ENCODE measurements around the gene MICAL3.

MICAL3 gene

DNA sequence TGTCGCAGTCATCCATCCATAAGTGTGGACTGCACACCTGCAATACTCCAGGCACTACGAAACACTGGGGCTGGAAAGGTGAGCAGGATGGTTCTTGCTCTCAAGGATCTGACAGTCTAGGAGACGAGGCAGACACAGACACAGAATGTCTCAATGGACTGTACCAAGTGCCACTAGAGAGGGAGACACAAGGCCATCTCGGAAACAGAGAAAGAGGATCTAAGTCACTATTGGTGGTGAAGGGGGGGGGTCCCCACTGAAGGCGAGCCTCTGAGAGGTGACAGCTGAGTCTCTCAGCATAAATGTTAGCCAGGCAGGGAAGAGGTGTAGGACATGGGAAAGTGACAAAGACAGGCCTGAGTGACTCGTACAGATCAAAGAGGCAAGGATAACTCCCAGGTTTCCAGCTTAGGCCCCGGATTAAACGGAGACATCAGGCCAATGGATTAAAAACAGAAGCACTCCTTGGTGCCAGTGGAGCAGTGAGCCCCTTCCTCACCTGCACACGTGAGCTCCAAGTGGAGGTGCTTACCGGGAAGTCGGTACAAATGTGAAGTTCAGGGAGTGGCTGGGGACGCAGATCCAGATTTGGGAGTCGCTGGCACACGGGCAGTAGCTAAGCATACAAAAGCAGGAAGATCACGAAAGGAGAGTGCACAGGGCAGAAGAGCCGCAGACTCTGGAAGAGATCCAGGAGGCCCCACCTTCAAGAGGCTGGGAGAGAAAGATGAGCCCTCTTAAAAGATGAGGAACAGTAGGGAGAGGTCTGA, 117.2 kb downstream of the MICAL3 start:
- DNase-seq: no peak

DNA sequence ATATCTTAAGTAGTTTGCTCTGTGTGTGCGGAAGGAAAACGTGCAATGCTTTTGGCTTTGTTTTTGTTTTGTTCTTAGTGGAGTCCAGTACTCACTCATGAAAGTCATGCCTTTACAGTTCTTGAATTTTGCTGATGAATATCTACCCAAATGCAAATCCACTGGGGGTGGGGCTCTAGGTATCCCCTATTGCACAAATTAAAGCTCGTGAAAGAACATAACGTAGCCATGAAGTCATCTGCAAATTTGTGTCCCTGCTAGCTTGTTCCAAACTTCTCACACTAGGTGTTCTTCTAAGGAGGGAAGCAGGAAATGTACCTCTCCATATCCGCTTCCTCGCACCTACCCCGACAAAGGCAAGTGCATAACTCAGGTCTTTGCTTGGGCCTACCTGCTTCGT, 118.9 kb downstream of the MICAL3 start:
- DNase-seq: no peak

DNA sequence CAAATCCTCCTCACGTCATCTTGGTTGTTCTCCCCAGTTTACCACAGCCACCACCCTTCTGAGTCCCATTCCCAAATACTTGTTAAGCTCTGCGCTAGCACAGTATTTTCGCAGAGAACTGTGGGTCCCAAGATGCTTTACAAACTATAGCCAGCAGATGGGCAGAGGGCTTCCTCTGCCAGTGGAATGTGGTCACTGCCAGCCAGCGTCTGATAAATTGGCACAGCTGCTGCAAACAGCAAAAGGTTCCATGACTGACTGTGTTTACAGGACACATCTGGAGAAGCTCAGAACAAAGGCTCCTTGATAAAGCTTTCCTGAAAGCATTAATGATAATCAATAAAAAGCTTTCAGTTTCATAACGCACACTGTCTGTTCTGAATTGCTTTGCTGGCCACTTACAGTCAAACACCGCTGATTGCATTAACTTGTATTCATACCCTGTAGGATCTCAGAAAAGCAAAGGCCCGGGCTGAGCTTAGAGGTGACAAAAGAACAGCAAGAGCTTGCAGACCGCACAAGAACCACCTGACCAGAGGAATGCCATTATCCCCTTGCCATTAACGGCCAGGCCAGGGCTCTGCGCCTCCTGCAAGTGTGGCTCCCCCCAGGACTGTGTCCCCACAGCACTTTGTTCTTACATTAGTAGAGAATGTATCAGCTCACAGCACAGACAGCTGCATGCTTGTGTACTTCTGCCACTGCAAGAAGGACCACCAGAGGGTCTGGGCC, 120.6 kb downstream of the MICAL3 start:
- no peak for DNase-seq

DNA sequence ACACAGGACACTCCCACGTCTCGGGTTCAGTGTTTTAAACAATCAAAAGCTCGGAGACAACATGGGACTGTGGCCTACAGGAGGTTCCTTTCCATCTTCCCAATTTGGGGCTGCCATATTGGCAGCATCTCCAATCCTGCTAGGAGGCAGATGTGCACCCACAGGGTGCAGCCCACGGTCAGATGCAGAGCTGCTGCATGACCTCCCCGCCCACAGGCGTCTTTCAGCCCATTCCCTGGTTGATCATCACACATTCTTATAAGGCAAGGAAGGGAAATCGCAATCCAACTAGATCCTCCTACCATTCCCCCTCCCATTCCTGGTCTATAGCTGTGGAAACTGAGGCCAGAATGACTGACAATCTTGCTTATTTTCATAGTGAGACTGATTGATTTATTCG, 121.4 kb downstream of the MICAL3 start:
- DNase-seq: no peak

DNA sequence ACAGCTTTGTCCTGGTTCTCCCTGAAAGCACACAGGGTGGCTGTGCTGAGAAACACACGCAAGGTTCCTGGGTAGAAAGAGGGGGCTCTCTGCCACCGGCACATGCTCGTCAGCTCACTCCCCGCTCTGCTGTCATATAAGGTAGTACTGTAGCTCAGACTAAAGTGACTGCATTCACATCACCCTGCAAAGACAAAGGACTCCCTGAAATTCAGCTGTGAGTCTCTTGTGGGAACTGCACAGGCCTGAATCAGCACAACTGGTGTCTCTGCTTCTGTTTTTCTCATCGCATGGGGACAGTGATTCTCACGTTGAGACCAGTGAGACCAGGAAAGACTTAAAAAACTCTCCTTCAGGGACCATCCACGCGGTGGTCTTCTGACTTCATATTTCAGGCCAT, 126.0 kb downstream of the MICAL3 start:
- no peak for DNase-seq

DNA sequence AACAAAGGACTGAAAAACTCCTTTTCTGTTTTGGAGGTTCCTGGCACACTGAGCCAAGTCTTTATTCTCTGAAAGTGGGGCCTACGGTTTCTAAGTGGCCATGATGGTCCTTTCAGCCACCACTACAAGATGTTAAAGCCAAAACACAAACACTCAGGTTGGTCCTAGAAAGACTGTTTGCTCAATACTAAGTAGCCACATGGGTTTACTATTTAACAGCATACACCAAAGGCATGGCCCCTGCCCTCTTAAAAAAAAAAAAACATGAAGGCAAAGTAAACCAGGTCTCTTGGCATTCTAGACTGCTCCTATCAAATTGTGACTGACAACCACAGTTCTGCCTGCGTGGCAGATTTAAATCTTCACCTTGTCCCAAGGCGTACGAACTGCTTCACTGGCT, 126.5 kb downstream of the MICAL3 start:
- no peak for DNase-seq

DNA sequence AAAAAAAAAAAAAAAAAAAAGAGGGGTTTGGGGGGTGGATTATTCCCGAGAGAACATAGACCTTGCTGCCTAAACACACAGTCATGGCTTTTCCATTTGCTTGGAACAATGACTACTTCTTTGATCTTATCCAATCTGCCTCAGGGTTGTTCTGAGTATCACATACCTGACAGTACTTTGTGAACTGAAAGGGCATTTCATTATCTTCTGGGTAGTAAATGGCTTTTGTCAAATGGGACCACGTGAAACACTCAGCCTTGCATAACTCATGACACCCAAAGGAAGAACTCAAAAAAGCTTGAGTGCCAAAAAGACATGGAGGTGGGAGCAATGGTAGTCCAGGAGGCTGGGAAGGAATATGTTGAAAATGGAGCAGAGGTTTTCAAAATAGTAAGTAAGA, 126.9 kb downstream of the MICAL3 start:
- no peak for DNase-seq

DNA sequence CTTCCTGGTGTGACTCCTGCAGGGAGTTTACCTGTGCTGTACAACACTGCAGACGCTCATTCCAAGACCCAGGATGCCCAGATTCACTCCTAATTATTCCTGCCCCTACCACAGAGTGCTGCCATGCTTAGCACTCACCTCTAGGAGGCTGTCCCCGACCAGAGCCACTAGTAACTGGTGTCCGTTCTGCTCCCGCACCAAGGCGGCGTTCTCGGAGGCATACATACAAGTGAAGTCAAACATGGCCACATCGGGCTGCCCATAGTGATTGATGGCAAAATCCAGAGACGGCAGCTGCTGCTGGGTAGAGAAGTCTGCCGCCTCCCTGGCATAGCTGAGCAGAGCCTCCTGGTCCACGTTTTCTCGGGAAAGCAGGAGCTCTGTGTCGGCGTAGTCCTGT, 127.8 kb downstream of the MICAL3 start:
- DNase-seq: no peak

DNA sequence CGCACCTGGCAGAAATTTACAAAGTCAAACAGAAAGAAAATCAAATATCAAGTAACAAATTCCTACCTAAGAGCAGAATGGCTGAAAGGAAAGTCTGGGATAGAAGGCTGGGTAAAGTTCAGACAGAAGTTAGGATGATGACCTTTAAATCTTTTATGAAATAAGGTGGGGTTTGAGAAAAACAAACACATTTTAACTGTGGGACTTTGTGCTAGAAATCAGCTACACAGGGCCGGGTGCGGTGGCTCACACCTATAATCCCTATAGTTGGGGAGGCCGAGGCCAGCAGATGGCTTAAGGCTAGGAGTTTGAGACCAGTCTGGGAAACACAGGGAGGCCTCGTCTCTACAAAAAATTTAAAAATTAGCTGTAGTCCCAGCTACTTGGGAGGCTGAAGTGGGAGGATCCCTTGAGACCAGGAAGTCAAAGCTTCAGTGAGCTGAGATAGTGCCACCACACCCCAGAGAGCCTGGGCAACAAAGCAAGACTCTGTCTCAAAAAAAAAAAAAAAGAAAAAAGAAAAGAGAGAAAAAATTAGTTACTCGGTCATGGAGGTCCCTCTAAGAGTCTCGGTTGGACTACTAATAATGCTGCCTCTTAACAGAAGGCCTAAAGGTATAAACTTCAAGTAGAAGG, 130.3 kb downstream of the MICAL3 start:
- no peak for DNase-seq

DNA sequence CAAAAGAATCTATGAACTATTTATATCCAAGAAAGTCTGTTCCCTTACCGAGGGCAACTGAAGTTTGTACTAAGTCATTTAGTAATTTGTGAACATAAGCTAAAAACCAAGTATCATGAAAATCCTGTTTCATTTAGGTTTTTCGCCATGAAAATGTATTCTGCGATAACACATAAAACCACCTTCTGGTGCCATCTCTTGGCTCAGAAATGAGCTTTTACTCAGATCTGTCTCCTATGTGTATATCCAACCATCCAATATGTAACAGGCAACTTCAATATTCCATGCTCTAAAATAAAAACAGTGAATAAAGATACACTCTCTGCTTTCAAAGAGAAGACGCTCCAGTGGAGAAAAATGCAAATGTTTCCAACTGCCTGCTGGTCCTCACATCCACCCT, 132.0 kb downstream of the MICAL3 start:
- no peak for DNase-seq

DNA sequence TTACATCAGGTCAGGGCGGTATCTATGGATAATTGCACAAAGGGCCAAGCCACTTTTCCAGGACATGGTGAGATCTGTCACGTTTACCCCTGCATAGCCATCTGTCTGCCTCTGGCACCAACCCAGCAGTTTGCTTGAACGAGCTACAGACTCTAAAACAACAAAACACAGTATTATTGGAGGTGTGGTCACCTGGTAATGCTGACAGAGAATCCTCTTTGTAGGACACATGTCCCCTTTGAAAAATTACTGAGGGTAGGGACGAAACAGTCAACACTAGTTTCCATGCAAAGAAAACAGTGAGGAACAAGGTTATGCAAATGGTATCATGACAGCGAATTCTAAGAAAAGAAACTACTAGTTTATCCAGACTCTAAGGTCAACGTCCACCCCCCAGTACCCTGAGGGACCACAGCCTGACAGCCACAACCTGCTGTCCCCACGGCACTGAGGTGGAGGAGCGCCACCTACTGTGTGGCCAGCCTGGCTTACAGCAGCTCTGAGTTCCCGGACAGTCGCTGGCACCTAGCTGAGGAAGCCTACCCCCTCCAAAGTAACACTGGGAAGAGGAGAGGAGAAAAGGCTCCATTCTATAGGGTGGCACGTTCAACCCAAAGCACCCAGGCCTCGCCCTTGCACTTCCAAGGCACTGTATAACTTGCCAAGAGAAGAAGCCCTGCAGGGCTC, 132.7 kb downstream of the MICAL3 start:
- peak; percentile 5 for DNase-seq

DNA sequence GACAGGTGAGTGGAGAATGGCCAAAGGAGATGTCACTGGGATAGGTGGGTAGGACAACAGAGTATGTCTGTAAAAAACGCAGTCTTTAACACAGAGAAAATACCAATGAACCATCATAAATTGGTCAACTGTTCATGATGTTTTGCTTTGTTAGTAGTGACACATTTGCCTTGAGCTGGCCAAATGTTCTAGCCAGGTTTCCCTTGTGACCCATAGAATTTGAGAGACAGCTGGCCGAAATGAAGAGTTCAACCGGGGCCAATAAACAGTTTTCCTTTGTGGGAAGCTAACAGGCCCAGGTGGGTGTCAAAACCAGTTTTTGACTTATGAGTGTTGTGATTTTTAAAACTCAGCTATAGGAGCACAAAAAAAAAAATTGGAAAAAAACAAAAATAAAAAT, 133.5 kb downstream of the MICAL3 start:
- DNase-seq: no peak

DNA sequence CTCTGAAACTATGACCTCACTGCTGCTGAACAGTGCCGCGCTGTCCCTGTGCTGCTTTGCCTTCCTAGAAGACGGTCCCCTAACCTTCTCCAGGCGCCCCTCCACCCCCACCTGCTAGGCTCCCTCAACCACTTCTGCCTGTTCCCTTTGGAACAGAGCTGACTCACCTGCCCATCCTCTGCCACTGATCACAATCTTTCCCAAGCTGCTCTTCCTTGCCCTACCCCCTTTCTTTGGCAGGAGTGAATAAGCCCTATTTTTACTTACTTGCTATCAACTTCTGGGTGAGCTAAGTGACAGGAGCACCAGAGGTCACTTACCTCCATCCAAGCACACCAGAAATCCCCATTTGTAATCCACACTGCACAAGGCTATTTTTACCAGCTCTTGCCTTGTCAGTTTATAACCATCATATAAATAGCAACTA, 134.1 kb downstream of the MICAL3 start:
- DNase-seq: no peak

DNA sequence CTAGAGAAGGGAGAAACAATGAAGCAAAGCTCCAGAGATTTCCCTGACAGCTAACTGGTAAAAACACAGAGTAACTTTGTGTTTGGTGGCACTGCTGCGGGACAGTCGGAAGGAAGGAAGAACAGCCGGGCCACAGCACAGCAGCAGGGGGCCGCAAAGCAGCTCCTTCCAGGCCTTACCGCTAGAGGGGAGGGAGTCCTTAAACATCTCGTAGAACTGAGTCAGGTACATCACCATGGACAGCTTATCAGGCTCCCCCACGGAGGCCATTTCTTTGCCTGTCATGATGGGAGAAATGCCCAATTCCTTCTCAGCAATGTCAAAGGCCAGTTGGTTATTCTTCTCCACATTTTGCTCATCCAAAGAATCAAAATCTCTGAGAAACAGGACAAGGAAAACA, 135.5 kb downstream of the MICAL3 start:
- DNase-seq: no peak

DNA sequence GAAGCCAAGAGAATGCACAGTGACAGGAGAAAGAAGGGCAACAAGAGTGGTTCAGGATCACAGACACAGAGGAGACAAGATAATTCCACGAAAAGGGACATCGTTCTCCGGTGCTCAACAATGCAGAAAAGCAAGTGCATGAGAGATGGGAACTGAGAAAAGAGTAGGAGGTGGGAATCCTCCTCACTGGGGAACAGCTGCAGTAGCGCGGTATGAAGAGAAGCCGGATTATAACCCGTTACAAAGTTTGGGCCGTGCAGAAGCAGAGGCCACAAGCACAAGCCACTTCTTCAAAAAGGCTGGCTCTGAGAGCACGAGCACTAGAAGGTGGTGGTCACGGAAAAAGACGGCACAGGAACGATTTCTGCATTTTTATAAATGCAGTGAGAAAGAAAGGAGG, 135.9 kb downstream of the MICAL3 start:
- DNase-seq: no peak

DNA sequence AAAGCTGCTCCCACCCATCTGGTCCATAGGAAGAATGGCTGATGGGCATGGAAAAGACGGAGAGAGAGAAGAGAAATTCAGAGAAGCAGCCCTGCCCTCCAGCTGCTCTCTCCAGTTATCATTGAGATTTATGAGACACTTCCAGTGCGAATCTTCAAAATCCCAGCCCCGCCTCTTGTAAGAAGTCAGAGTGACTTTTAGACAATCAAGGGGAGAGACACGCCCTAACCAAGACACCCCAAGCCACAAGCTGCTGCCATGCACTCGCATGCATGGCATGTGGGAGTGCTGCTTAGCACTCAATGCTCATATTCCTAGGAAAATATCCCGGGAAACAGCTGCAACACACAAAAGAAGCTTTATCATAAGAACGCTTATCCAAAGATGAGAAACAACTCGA, 139.5 kb downstream of the MICAL3 start:
- DNase-seq: no peak

DNA sequence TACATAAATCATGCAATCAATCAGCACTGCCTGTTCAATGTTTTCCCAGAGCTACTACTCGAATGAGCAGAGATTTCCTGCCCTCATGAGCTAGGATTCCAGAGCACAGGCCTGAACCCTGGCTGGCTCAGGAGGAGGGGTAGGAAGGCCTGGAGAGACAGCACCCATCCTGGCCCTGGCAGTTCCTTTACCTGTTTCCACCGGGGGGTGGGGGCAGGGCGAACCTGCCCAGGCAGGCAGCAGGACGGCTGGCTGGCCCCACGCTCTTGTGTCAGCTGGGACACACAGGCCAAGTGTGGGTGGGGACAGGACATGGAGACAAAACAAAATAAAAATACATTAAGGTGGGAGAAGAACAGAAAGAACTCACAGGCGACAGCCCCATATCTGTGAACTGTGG, 140.3 kb downstream of the MICAL3 start:
- no peak for DNase-seq

DNA sequence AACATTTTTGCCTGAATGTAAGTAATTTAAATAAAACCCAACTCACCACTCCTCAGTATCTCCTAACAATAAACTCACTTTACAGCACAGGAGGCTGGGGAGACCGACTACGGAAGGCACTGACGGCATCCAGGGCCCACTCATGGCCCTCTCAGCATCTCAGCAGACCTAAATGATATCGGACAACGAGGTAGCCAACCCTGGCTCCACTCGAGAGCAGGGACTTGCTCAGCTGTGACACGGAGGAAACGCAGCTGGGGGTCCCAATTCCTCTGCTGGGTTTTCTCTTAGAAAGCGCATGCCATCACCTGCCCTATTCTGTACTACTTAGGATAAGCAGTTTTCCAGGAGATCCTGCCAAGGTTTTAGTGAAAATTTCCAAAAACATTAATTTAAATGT, 141.0 kb downstream of the MICAL3 start:
- no peak for DNase-seq

DNA sequence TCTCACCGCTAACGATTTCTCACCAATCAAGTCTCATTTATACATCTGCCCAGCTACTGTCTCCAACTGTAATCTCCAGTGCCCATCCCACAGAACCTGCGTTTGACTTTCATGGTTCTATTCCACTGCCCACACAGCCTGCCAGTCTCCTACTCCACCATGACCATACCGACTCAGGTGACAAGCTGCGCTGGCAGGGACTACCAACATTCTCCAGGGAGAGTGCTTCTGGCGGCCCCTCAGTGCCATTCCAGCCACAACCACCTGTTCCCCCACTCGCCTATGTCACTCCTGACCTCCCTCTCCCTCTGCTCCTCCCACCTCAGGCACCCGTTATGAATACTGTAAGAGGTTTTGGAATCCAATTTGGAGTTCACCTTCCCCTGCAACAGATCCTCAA, 141.6 kb downstream of the MICAL3 start:
- DNase-seq: no peak

DNA sequence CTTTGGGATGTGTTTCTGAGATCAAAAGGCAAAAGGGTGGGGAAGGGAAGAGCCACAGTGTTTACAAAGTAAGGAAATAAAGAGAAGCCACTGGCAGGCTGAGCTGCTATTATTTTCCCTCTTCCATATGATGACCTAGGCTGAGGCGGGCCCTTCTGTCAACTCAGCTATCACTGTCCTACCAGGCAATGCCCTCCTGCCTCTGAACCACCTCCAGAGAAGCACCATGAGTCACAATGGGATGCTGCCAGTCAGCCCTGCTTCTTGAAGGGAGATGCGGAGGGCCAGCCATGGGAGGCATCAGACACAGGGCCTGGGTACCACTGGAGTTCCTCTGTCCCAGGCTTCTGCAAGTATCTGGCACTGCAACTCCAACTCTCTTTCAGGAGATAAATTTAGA, 142.2 kb downstream of the MICAL3 start:
- no peak for DNase-seq

DNA sequence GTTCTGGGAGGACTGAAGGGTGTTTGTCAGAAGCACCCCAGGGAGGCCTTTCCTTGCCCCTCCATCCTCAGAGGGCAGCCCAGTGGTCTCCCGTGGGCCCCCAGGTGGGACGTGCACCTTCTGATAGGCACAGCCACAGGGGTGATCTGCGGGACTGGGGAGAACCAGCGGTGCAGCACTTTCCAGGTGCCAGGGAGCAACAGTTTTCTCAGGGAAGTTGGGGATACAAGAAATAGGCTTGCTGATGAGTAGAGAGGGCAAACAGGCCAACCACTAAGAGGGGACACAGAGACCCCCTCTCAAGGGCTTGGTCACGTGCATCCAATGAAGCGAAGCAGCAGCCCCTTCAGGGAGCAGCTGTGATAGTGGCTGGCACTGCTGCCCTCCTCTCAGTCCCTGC, 143.0 kb downstream of the MICAL3 start:
- DNase-seq: no peak

DNA sequence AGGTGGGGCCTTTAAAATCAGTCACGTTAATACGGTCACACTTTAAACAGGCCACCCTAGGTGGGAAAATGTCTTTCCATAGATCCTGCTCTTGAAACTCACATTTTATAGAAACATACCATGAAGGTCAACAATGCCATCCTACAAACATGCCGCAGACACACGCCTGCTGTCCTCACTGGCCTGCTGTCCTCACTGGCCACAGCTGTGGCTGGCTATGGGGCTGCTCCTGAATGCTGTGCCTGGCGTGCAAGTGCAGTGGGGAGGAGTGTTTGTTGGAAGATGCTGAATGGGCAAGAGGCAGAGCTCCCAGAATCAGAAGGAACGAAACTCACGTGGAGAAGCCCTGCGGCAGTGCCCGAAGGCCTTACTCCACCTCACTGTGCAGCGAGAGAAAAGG, 143.9 kb downstream of the MICAL3 start:
- no peak for DNase-seq

DNA sequence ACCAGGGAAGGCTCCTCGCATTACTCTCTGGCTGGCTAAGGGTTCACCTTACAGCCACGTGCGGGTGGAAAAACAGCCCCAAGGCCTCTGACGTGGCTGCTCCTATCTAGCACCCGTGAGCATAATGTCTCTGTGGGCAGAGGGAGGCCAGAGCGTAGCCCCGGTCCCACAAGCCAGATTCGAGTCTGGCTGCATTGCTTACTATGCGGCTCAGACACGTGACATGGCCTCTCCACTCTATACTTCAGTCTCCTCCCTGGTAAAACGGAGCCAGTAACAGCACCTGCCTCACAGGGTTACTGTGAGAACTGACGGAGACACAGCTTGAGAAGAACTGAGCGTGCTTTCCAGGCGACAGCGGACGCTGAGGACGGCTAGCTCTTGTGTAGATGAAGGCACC, 144.3 kb downstream of the MICAL3 start:
- DNase-seq: no peak

DNA sequence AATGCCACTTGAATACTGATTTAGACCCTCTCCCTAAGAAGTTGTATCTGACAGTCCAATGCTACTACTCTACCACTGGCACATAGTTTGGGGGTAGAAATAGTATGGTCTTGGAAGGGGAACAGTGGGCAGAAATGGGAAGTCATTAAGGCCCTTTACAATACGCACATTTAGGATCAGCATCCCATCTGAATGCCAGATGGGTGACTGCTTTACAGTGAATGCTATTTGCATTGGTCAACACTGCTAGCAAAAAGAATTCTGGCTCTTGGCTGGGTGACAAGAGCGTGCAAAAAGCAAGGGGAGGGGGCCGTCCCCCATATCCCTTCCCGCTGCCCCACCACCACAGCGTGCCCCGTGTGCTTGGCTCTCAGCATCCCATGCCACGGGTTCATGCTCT, 145.4 kb downstream of the MICAL3 start:
- DNase-seq: no peak
